Neural cell (in vitro differentiated cells): Measurements from ENCODE around the gene OPRD1.

ENCODE experiments used
- CTCF ChIP-seq: fragments of 450-650 bp; IDR thresholded peaks from 2 replicates; pipeline ENCODE4 v1.5.1; 2014; ENCODE audit warnings: antibody characterized with exemption, mild to moderate bottlenecking, moderate library complexity; ENCODE audit not compliant: poor library complexity, severe bottlenecking
- EP300 ChIP-seq: fragments of 450-650 bp; conservative IDR thresholded peaks from 2 replicates; pipeline ENCODE4 v1.6.1; 2014; ENCODE audit warnings: antibody characterized with exemption, mild to moderate bottlenecking, moderate library complexity; ENCODE audit not compliant: poor library complexity, severe bottlenecking
- EZH2 ChIP-seq: fragments of 200-600, 300-800 bp; shearing (Covaris generic), sonication (generic); IDR thresholded peaks from 2 replicates; pipeline ENCODE4 v1.6.1; 2014; ENCODE audit warnings: antibody characterized with exemption, low read length, borderline replicate concordance, mild to moderate bottlenecking; ENCODE audit not compliant: insufficient read depth, poor library complexity, severe bottlenecking
- MXI1 ChIP-seq: fragments of 450-650 bp; conservative IDR thresholded peaks from 2 replicates; pipeline ENCODE4 v1.6.1; 2014; ENCODE audit warnings: antibody characterized with exemption, mild to moderate bottlenecking; ENCODE audit not compliant: poor library complexity, severe bottlenecking
- POLR2AphosphoS5 ChIP-seq: IDR thresholded peaks from 2 replicates; pipeline ENCODE4 v1.6.1; 2012
- RAD21 ChIP-seq: fragments of 450-650 bp; conservative IDR thresholded peaks from 2 replicates; pipeline ENCODE4 v1.6.1; 2014; ENCODE audit warnings: antibody characterized with exemption, mild to moderate bottlenecking, moderate library complexity
- REST ChIP-seq: IDR thresholded peaks from 2 replicates; pipeline ENCODE4 v1.6.1; 2012; ENCODE audit warnings: borderline replicate concordance
- SMC3 ChIP-seq: fragments of 450-650 bp; conservative IDR thresholded peaks from 2 replicates; pipeline ENCODE4 v1.6.1; 2014; ENCODE audit warnings: antibody characterized with exemption, mild to moderate bottlenecking, moderate library complexity; ENCODE audit not compliant: poor library complexity
- TAF1 ChIP-seq: IDR thresholded peaks from 2 replicates; pipeline ENCODE4 v1.6.1; 2012; ENCODE audit warnings: low read depth

- TF ChIP-seq CTCF = no peak
- no peak for TF ChIP-seq POLR2AphosphoS5
- TF ChIP-seq RAD21 = no peak
- TF ChIP-seq EZH2 = no peak
- TF ChIP-seq MXI1 = peak; percentile 56
- peak; percentile 43 for TF ChIP-seq SMC3
- TF ChIP-seq REST = no peak
- peak; percentile 2 for TF ChIP-seq EP300
- no peak for TF ChIP-seq TAF1
These were observed 103.3 kb downstream of the OPRD1 start for GRCh38 chr1:28915031-28915895.
